HG03280 (cell line): ENCODE measurements around the gene SNX9.
"Not testable (repeated sequence)": the region's sequence is repeated elsewhere in the genome, so short reads cannot be mapped to it uniquely, and the experiment has no call there.

Experiments used
- ATAC-seq: cut with Tn5 transposase; IDR thresholded peaks from one replicate; pipeline ENCODE4 v1.9.1; 2021; ENCODE audit warnings: mild to moderate bottlenecking, moderate library complexity; ENCODE audit not compliant: unreplicated experiment

SNX9 gene

DNA sequence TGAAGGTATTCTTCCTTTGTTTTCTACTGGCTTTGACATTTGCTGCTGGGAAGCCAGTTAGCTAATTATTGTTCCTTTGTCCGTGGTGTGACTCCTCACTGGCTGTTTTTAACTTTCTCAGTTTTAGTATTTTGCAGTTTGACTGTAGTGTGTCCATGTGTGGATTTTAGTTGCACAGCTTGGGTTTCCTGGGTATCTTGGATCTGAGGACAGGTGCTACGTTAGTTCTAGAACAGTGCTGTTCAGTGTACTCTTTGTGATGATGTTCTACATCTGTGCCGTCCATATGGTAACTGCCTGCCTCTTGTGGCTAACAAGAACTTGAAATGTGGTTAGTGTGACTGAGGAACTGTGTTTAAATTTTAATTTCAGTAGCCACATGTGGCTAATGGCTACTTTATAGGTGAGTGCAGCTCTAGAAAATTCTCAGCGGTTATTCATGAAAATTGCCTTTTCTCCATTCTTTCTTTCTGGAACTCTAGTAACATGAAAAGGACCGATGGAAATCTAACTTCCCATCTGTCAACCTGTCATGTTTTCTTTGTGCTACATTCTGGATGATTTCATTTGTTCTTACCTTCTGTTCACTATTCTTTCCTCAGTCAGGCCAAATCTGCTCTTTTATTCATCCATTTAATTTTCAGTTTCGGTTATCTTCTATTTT is 7.4 kb downstream of the SNX9 start:
- ATAC-seq, result peak; percentile 97

DNA sequence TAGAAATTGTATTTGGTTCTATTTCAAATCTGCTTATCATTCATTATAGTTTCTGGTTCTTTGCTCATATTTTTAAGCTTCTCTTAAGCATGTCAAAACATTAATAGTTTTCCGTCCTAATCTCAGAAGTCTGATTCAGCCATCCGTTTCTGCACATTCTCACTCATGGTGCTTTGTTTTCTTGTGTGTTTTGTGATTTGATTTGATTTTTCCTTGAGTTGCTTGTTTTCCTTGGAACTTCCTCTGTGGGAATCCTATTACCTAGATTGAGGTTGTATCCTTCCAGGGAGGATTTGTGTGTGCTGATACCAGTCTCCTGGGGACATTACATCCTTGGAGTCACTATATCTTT is 7.9 kb downstream of the SNX9 start:
- no peak for ATAC-seq

DNA sequence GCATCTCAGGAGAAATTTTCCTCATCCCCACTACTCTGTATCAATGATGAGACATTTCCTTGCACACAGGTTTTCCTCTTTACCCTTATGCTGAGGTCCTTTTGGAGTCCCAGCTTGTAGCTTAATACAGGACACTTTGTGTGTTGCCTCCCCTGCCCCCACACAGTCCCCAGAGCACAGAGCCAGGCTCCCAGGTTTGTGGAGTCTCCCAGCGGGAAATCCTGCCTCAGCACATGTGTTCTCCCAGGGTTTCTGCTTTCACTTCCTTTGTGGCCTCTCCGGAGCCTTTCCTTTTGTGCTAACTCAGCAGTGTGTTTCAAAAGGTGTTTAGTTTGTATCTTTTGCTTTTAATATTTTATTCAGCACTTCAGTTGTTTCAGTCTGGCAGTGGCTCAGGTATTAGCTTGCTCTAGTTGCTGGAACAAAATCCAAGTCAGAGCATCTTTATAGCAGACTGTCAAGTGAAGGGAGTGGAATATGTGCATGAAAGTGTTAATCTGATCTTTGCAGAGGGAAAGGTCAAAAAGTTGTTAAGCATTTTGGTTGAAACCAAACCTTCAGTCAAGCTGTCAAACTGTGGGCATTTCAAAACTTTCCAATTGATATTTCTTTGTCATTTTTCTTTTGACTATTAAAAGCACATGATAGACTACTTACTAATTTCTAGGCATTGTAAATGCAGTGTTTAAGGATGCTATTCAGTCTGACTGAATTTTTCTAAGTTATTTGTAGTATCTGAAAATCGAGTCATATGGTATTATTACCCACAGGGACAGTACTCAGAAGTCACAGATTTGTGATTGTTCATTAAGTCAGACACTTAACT is 8.6 kb downstream of the SNX9 start:
- ATAC-seq, result no peak

DNA sequence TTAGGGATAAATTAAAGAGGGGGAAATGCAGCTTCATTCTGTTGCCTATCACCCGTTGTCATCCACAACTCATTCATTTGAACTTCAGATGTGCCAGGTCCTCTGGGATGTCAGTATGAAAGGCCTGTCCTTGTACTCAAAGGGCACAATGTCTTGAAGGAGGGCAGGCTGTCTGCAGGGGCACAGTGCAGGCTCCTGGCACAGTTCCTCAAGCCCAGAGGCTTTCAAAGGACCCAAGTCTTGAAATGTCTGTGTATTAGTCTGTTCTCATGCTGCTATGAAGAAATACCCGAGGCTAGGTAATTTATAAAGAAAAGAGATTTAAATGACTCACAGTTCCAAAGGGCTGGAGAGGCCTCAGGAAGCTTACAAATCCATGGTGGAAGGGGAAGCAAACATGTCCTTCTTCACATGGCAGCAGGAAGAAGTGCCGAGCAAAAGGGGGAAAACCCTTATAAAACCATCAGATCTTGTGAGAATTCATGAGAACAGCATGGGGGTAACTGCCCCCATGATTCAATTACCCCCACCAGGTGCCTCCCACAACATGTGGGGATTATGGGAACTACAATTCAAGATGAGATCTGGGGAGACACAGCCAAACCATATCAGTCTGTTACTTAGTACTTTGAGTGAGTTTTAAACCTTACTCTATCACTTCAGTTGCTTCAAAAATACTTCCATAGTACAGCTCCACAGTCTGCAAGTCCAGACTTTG is 9.4 kb downstream of the SNX9 start:
- no peak for ATAC-seq

DNA sequence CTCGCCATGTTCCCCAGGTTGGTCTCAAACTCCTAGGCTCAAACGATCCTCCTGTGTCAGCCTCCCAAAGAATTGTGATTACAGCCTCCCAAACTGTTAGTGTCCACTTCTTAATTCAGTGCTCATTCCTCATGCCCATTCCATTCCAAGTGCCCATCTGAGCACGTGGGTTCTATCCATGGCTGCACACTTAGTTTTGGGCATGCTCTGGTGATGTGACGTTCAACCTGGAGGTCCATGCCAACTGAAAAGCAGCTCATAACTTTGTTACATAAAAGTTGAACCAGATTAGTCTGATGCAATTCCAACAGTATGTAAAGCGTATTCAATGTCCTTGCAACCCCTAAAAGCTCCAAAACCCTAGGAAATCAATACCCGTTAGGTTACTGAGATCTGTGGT is 11.5 kb downstream of the SNX9 start:
- ATAC-seq, result no peak

DNA sequence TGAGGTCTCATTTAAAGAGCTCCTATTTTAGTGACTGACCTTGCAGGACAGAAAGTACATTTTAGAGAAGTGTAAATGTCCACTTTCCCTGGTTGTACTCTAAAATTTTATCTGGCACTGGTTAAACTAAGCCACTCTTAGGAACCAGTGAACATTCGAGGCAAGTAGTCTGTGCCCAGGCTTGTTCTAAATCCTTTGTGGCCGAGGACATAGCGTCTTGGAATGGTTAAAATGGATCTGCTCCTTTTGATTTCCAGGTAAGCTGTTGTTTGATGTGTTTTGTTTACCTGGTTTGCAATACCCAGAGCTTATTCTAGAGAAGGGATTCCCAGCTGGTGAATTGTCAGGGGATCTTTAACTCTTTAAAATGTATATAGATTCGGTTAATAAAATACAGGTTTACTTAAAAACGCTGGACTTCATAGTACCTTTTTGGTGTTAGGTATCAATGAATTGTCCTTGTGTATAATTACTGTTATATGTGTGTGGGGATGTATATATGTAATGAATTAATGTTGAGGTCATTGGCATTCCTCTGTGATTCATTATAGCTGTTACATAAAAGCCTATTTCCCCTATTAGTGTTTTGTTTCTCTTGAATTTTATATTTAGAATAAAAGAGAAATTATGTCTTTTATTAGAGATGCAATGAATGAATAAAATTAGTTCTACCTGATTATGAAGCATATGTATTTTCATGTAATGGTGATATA is 15.8 kb downstream of the SNX9 start:
- ATAC-seq, result no peak

DNA sequence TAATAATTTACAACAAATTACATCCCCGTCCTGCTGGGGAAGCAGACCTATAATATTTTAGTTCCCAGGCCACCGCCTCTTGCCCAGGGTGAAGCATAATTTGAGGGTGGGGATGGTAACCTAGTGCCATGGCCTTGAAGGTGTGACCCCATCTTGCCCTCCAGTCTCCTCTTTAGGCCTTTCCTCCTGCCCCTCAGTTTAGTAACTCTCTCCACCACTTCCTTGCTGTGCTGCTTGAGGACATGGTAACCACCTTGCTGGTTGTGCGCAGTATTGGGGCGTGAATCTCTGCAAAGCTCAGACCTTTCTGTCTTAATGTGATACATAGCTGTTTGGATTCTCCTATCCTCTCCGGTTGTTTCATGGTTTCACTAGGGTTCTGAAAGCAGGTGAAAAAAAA is 16.6 kb downstream of the SNX9 start:
- no peak for ATAC-seq

DNA sequence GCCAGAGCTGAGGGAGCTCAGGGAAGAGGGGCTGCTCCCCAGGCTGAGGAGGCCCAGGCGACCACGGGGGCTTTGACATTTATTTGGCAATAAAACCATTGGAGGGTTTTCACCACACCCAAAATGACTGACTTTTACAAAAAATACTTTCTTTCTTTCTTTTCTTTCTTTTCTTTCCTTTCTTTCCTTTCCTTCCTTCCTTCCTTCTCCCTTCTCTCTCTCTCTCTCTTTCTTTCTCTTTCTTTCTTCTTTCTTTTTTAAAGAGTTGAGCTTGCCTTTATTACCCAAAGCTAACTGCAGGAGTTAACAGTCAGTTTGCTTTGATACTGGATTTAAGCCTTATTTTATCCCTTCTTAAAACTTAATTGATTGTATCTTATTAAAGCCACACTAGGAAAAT is 17.2 kb downstream of the SNX9 start:
- no peak for ATAC-seq

DNA sequence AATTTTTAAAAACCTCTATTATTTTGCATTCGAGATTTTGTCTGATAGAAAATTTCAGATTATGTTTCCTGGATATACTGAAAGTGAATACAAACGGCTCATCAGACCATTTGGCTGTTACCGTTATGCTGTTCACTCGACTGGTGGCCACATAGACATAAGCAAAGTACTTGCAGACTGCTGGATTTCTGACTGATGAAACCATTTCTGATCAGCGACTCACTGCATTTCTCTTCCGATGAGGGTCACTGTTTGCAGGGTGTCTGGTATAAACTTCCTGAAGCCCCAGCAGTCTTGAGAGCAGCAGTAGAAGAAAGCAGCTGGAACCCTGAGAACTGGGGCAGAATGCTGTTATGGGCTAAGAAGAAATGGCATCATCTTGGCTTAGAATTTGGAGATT is 17.7 kb downstream of the SNX9 start:
- ATAC-seq, result peak; percentile 45

DNA sequence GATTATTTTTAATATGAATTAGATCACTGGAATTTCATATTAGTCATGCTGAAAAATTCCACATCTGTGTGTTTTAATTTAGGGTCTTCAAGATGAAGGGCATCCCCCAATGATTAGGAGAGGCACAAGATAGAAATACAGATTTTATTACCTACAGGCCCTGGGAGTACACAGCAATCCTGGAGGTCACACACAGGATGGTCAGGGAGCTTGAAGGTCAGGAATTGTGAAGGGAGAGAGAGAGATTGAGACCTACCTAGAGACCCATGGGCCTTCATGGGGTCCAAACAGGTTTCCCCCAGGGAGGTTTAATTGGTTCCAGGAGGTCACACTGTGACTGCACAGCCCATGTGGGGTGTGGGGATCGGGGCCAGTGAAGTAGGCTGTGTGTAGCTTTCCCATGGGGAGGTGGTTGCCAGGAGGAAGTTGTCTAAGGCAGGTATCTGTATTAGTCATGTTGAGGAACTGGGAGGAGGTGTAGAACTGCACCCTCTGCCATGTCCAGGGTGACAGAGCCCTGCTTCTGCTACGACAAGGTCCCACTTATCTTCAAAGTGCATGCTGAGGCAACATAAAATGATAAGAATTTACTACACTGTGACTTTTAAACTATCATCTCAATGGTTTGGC is 18.3 kb downstream of the SNX9 start:
- ATAC-seq, result peak; percentile 69

DNA sequence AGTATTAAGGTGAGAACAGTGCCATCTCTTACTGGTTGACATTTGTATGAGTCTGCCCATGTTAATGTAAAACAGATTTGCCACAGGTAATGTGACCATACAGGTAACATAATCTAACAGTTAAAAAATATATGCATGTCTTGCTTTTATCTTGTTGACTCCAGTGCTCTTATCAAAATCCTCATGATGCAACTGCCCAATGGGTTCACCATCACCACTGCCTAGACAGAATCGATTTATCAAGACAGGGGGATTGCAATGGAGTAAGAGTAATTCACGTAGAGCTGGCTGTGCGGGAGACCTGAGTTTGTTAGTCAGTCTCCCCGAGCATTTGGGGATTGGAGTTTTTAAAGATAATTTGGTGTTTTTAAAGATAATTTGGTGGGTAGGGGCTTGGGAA is 19.2 kb downstream of the SNX9 start:
- ATAC-seq, result no peak

DNA sequence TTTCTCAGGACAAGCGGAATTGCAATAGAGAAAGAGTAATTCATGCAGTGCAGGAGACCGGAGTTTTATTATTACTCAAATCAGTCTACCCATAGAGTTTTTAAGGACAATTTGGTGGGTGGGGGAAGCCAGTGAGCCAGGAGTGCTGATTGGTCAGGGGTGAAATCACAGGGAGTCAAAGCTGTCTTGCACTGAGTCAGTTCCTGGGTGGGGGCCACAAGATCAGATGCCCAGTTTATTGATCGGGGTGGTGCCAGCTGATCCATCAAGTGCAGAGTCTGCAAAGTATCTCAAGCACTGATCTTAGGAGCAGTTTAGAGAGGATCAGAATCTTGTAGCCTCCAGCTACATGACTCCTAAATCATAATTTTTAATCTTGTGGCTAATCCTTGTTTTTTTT is 21.1 kb downstream of the SNX9 start:
- ATAC-seq, result not testable (repeated sequence)

DNA sequence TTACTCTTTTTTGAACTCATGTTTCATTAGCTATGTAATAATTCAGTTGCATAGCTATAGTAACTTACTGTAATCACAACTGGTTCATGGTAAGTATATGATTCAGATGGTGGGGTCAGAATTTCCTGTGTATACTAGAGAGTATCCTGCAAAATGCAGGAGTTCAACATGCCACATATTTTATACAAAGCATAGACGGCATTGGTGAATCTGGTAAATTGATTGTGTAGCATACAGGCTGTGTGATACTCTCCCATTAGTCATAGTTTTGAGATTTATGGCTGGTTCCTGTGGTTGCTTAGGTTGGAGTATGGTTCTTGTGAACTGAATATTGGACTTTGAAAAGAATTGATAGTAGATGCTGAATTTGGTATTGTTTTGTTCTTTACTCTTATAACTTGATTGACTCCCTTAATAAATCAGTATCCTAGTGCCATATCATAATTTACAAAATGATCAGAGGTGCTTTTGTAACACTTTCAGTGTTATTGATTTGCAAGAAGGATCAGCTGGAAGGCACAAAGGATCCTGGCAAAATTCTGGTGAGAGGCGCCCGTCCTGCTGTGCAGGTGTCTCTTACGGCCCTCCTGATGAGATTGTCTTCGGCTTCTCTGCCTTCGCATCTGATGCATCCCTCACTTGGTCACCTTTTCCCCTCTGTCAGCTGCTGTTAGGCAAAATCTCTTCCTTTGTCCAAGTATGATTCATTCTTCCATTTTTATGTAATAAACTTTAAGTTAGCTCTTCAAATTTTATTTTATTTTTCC is 22.6 kb downstream of the SNX9 start:
- no peak for ATAC-seq

DNA sequence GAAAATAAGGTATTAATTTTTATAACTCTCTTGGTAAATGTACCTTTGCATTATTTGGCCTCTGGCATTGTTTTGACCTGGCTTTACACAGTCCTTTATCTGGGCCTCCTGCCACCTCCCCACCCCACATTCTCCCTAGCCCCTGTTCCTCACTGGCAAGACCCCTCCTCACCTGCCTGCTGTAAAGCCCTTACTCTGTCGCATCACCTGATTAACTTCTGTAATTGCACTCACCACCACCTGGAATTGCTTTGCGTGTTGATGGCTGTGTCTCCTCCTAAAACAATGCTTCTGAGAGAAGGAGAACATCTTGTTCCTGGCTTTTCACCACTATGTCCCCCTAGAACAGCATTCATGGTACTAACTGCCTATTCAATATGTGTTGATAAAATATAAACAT is 24.8 kb downstream of the SNX9 start:
- no peak for ATAC-seq

DNA sequence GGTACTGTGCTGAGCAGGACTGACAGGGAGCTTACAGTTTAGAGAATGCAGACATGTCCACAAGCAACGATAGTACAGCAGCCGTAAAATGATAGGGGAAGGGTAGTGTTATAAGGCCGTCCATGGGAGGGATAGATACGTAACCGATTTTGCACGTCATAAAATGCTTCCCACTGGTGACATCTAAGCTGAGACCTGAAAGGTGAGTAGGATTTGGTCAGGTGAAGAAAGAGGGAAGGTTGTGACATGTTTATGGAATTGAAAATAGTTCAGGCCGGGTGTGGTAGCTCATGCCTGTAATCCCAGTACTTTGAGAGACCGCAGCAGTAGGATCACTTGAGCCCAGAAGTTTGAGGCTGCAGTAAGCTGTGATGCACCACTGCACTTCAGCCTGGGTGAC is 25.6 kb downstream of the SNX9 start:
- ATAC-seq, result no peak

DNA sequence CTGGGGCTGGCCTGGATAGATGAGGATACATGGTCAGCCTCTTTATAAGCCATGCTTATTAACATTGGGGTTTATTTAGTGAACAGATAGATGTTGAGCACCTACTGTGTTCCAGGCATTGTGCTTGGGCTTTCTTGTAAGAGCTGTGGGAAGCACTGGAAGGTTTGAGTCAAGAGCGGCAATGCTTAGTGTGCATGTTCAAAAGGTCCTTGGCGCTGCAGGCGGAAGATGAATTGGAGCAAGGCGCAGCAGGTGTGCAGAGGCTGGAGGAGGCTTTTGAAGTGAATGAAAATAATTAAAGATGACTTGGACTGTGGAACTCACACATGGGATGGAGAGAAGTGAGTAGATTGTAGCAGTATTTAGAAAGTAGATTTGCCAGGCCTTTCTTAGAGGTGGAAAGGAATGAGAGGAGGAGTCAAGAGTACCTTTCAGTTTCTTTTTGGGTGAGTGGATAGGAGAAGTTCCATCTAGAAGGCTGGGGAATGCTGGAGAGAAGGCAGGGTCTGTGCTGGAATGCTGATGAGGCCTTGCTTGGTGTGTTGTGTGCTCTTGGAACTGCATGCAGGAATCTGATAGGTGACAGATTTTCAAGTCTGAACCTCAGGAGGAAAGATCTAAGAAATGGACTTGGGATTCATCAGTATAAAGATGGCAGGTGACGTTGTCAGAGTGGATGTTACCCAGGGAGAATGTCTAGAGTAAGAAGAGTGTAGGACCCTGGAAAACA is 26.4 kb downstream of the SNX9 start:
- ATAC-seq, result no peak

DNA sequence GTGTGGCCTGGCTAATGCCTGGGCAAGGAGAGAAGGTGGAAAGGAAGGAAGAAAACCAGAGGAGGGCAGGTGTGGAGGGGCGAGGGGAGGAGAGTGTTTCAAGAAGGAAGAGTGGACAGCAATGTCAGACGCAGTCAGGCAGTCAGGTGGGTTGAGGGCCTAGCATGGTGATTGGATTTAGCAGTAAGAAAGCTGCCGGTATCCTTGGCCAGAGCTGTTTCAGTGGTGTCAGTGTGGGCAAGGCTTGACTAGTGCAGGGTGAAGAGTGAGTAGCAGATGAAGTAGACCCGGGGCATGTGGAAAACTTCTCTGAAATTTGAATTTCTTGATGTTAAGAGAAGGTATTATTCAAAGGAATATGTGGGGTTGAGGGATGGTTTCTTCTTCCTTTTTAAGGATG is 27.0 kb downstream of the SNX9 start:
- ATAC-seq, result no peak

DNA sequence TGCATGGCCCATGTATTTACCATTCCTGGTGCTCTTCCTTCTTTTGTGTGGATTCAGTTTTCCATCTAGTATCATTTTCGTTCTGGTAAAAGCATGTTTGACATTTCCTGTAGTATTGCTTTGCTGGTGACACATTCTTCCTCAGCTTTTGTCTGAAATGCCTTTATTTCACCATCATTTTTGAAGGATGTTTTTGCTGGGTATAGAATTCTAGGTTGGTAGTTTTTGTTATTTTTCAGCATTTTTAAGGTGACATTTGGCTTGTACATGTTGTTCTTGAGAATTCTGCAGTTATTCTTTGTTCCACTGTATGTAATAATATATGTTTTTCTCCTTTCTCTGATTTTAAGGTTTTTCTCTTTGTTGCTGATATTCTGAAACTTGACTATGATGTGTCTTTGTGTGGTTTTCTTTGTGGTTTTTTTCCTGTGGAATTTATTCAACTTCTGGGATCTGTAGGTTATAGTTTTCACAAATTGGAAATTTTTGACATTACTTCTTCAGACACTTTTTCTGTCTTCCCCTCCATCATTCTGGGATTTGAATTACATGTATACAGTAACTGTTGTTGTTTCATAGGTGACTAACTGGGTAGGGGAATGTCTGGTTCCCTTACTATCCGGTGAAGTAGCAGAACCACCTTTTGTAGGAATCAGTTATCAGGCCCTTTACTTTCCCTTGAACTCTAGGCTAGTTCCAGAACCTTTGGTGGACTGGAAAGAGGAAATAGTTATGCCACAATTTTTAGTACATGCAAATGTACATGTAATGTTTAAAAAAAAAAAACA is 30.2 kb downstream of the SNX9 start:
- ATAC-seq, result no peak
